IMR-90 (cell line): ENCODE measurements around the gene GSTM1.

ENCODE experiments used
- CTCF ChIP-seq: conservative IDR thresholded peaks from 2 replicates; pipeline ENCODE4 v1.5.1; 2012; ENCODE audit warnings: mild to moderate bottlenecking, low read depth, low read length, improper control_type of control experiment
- POLR2A ChIP-seq: IDR thresholded peaks from 2 replicates; pipeline ENCODE4 v1.6.1; 2012; ENCODE audit warnings: mild to moderate bottlenecking, low read depth, low read length

GRCh38 chr1:109641078-109641740, 46.4 kb upstream of the GSTM1 start:
- TF ChIP-seq CTCF (no peak), POLR2A (no peak)
